Neural progenitor cell (in vitro differentiated cells): Measurements from ENCODE around the gene CCDC93. TPM values are rescaled to one million over a fixed set of nuclear protein-coding genes. Genes with fewer than 3 reads are reported as not detected.

Source experiments
- DNase-seq: peaks from one replicate; pipeline ENCODE4 v3.0.0-alpha.2; 2016; ENCODE audit warnings: low spot score
- H2AFZ ChIP-seq: fragments of 200-600 bp; sonication (generic); replicated peaks from 2 replicates; pipeline ENCODE4 v1.6.1; 2016; ENCODE audit warnings: antibody characterized with exemption
- H3F3A ChIP-seq: fragments of 200-600 bp; sonication (generic); 2 replicates; pipeline ENCODE4 v1.6.1; 2016; ENCODE audit warnings: antibody characterized with exemption, low read depth
- H3K27ac ChIP-seq: fragments of 200-600 bp; sonication (generic); 2 replicates; pipeline ENCODE4 v1.5.1; 2016; ENCODE audit warnings: mild to moderate bottlenecking
- H3K27me3 ChIP-seq: fragments of 200-600 bp; sonication (generic); 2 replicates; pipeline ENCODE4 v1.6.1; 2016; ENCODE audit warnings: mild to moderate bottlenecking, moderate library complexity
- H3K36me3 ChIP-seq: fragments of 200-600 bp; sonication (generic); 2 replicates; pipeline ENCODE4 v1.5.1; 2016
- H3K4me1 ChIP-seq: fragments of 200-600 bp; sonication (generic); 2 replicates; pipeline ENCODE4 v1.6.1; 2016; ENCODE audit warnings: mixed run types
- H3K4me2 ChIP-seq: fragments of 200-600 bp; sonication (generic); 2 replicates; pipeline ENCODE4 v1.6.1; 2016
- H3K4me3 ChIP-seq: fragments of 200-600 bp; sonication (generic); 2 replicates; pipeline ENCODE4 v1.5.1; 2016
- H3K79me2 ChIP-seq: fragments of 200-600 bp; sonication (generic); 2 replicates; pipeline ENCODE4 v1.6.1; 2016; ENCODE audit warnings: low read depth
- H3K9ac ChIP-seq: fragments of 200-600 bp; sonication (generic); 2 replicates; pipeline ENCODE4 v1.6.1; 2016
- H3K9me3 ChIP-seq: fragments of 200-600 bp; sonication (generic); 2 replicates; pipeline ENCODE4 v1.5.1; 2016; ENCODE audit warnings: low read depth
- H4K20me1 ChIP-seq: fragments of 200-600 bp; sonication (generic); 2 replicates; pipeline ENCODE4 v1.6.1; 2016; ENCODE audit warnings: low read depth
- H3K27ac Mint-ChIP-seq: 3 replicates; pipeline ENCODE4 v1.8.0; 2021; ENCODE audit warnings: mixed read lengths
- H3K27me3 Mint-ChIP-seq: 2 replicates; pipeline ENCODE4 v1.8.0; 2022; ENCODE audit warnings: low read depth, mild to moderate bottlenecking, inconsistent platforms, moderate library complexity, mixed read lengths; ENCODE audit not compliant: insufficient read depth
- H3K36me3 Mint-ChIP-seq: 3 replicates; pipeline ENCODE4 v1.8.0; 2021; ENCODE audit warnings: mixed read lengths
- H3K4me1 Mint-ChIP-seq: 3 replicates; pipeline ENCODE4 v1.8.0; 2021; ENCODE audit warnings: mixed read lengths
- H3K4me3 Mint-ChIP-seq: 3 replicates; pipeline ENCODE4 v1.8.0; 2021; ENCODE audit warnings: mild to moderate bottlenecking, moderate library complexity, mixed read lengths
- H3K9me3 Mint-ChIP-seq: 3 replicates; pipeline ENCODE4 v1.8.0; 2020; ENCODE audit warnings: mixed read lengths
- CTCF ChIP-seq: fragments of 200-600 bp; sonication (generic); IDR thresholded peaks from 2 replicates; pipeline ENCODE4 v1.5.1; 2017; ENCODE audit warnings: antibody characterized with exemption, mild to moderate bottlenecking
- EZH2 ChIP-seq: fragments of 200-600 bp; sonication (generic); IDR thresholded peaks from 2 replicates; pipeline ENCODE4 v1.6.1; 2017; ENCODE audit warnings: antibody characterized with exemption, mild to moderate bottlenecking, moderate library complexity
- EZH2phosphoT487 ChIP-seq: fragments of 200-600 bp; sonication (generic); IDR thresholded peaks from 2 replicates; pipeline ENCODE4 v1.6.1; 2017; ENCODE audit warnings: antibody characterized with exemption
- total RNA-seq: library from RNA; depleted of rRNA; stranded (reverse); fragments of >200 nt; gene quantifications from 2 replicates; pipeline ENCODE4 v1.2.3, GENCODE V29; 2015; ENCODE audit warnings: low replicate concordance

Gene CCDC93
- total RNA-seq, 1 donor from 2014 or later = 21.0 TPM

DNA sequence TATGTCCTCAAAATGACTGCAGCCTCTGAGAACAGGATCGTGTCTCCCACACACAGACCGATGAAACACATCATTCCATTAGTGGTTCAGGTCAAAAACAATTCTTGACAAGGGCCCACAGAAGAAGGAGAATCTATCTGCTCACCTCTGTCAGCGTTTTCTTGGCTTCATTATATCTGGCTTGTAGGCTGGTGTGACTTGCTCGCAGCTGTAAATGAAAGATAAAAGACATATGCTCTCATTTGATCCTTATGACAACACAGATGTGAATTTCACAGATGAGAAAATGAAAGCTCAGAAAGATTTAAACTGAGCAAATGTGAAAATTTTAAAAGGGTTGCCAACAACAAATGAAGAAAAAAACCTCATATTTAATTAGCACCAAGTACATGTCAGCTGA, 61.6 kb downstream of the CCDC93 start:
- peaks cover 19% of the 10 kb centered on the region for H3F3A ChIP-seq
- H2AFZ ChIP-seq = no peak overlapping the region
- Mint-ChIP-seq H3K9me3 (no peaks in the 10 kb centered on the region), H3K36me3 (peaks cover 23% of the 10 kb centered on the region), H3K4me1 (no peaks in the 10 kb centered on the region), H3K27ac (no peak overlapping the region), H3K4me3 (no peak overlapping the region), H3K27me3 (no peaks in the 10 kb centered on the region)
- no peak overlapping the region for H3K27ac ChIP-seq
- no peak for DNase-seq
- no peak overlapping the region for H3K4me2 ChIP-seq
- H3K4me1 ChIP-seq = peaks cover 35% of the 10 kb centered on the region
- no peaks in the 10 kb centered on the region for H3K9me3 ChIP-seq
- no peaks in the 10 kb centered on the region for H3K27me3 ChIP-seq
- H4K20me1 ChIP-seq = peaks cover 18% of the 10 kb centered on the region
- H3K36me3 ChIP-seq = no peaks in the 10 kb centered on the region
- H3K79me2 ChIP-seq = no peaks in the 10 kb centered on the region
- H3K4me3 ChIP-seq = no peak overlapping the region
- TF ChIP-seq CTCF (no peak), EZH2phosphoT487 (no peak), EZH2 (no peak)
- no peak overlapping the region for H3K9ac ChIP-seq

GRCh38 chr2:117949806-117950205, 64.1 kb downstream of the CCDC93 start:
- Histone ChIP-seq H3K79me2 (no peaks in the 10 kb centered on the region), H3K4me1 (peaks cover 35% of the 10 kb centered on the region), H3K4me3 (no peak overlapping the region), H3K27ac (no peak overlapping the region), H3K27me3 (no peaks in the 10 kb centered on the region), H2AFZ (no peak overlapping the region), H3F3A (peaks cover 19% of the 10 kb centered on the region), H4K20me1 (peaks cover 18% of the 10 kb centered on the region), H3K9me3 (no peaks in the 10 kb centered on the region), H3K9ac (no peak overlapping the region), H3K36me3 (no peaks in the 10 kb centered on the region), H3K4me2 (peak overlapping the region; percentile 27)
- Mint-ChIP-seq H3K27me3 (no peaks in the 10 kb centered on the region), H3K36me3 (peaks cover 34% of the 10 kb centered on the region), H3K4me1 (no peaks in the 10 kb centered on the region), H3K27ac (no peak overlapping the region), H3K4me3 (no peak overlapping the region), H3K9me3 (no peaks in the 10 kb centered on the region)
- TF ChIP-seq EZH2phosphoT487 (no peak), CTCF (no peak), EZH2 (no peak)
- peak; percentile 22 for DNase-seq

GRCh38 chr2:117948615-117949014, 65.3 kb downstream of the CCDC93 start:
- peaks cover 28% of the 10 kb centered on the region for H3K4me1 ChIP-seq
- peak overlapping the region; percentile 4 for H3K4me3 ChIP-seq
- H3F3A ChIP-seq = peaks cover 19% of the 10 kb centered on the region
- peak overlapping the region; percentile 65 for H3K4me2 ChIP-seq
- Mint-ChIP-seq H3K4me3 (no peak overlapping the region), H3K27me3 (no peaks in the 10 kb centered on the region), H3K9me3 (no peaks in the 10 kb centered on the region), H3K36me3 (peaks cover 31% of the 10 kb centered on the region), H3K4me1 (no peaks in the 10 kb centered on the region), H3K27ac (no peak overlapping the region)
- H3K27ac ChIP-seq = peak overlapping the region; percentile 53
- H4K20me1 ChIP-seq = peaks cover 18% of the 10 kb centered on the region
- no peak overlapping the region for H2AFZ ChIP-seq
- no peak for TF ChIP-seq CTCF
- TF ChIP-seq EZH2 = no peak
- no peak for TF ChIP-seq EZH2phosphoT487
- no peaks in the 10 kb centered on the region for H3K36me3 ChIP-seq
- H3K9me3 ChIP-seq = no peaks in the 10 kb centered on the region
- H3K79me2 ChIP-seq = no peaks in the 10 kb centered on the region
- no peak overlapping the region for H3K9ac ChIP-seq
- H3K27me3 ChIP-seq = no peaks in the 10 kb centered on the region
- DNase-seq = peak; percentile 66

DNA sequence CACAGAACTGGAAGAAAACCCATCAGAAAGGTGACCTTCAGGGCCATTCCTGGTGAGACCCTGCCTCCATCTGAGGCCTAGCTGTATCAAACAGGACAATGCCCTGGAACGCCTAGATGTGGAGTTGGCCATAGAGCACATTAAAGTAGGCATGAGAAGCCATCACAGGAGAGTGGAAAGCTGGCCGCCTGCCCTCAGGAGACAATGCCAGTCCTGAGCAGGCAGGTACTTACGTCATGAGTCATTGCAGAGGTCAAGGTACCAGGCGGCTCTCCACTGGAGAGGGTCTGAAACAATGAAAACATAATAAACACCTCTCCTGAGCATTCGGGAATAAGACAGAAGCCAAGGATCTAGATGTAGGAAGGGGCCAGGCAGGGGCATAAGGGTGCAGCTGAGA, 68.6 kb downstream of the CCDC93 start:
- no peak overlapping the region for H3K9ac ChIP-seq
- no peak for TF ChIP-seq EZH2phosphoT487
- TF ChIP-seq CTCF = no peak
- no peak for TF ChIP-seq EZH2
- H3K27ac Mint-ChIP-seq = no peak overlapping the region

More for the DNA sequence above, 68.6 kb downstream of the CCDC93 start:
- H3K27me3 Mint-ChIP-seq = peaks cover 4% of the 10 kb centered on the region
- no peak for DNase-seq
- Histone ChIP-seq H3K27ac (no peak overlapping the region), H4K20me1 (peaks cover 18% of the 10 kb centered on the region), H3K79me2 (no peaks in the 10 kb centered on the region), H3K4me1 (peaks cover 25% of the 10 kb centered on the region), H3K36me3 (no peaks in the 10 kb centered on the region), H3F3A (peaks cover 19% of the 10 kb centered on the region), H3K4me2 (no peak overlapping the region), H3K27me3 (no peaks in the 10 kb centered on the region), H2AFZ (no peak overlapping the region), H3K4me3 (no peak overlapping the region), H3K9me3 (no peaks in the 10 kb centered on the region)
- H3K9me3 Mint-ChIP-seq = no peaks in the 10 kb centered on the region
- H3K36me3 Mint-ChIP-seq = peaks cover 28% of the 10 kb centered on the region
- no peak overlapping the region for H3K4me3 Mint-ChIP-seq
- no peaks in the 10 kb centered on the region for H3K4me1 Mint-ChIP-seq
